SU-DHL-6 (cell line): ENCODE results near the gene DMRT1.

ENCODE experiments used
- H2AFZ ChIP-seq: fragments of 200-600 bp; sonication (generic); 2 replicates; pipeline ENCODE4 v1.6.1; 2014; ENCODE audit warnings: low read depth, mild to moderate bottlenecking, moderate library complexity, mixed read lengths, antibody characterized with exemption, low read length; ENCODE audit not compliant: severe bottlenecking
- H3F3A ChIP-seq: fragments of 200-600 bp; shearing (Covaris generic); 2 replicates; pipeline ENCODE4 v1.6.0; 2016; ENCODE audit warnings: antibody characterized with exemption, mild to moderate bottlenecking; ENCODE audit not compliant: insufficient read depth
- H3K27ac ChIP-seq: fragments of 200-600 bp; sonication (generic); 2 replicates; pipeline ENCODE4 v1.5.1; 2016; ENCODE audit warnings: low read depth, mild to moderate bottlenecking, low read length, moderate library complexity, mixed read lengths
- H3K27me3 ChIP-seq: fragments of 200-600 bp; sonication (generic), shearing (Covaris generic); 2 replicates; pipeline ENCODE4 v1.6.0; 2014; ENCODE audit warnings: mild to moderate bottlenecking, low read length
- H3K36me3 ChIP-seq: fragments of 200-600 bp; sonication (generic); 2 replicates; pipeline ENCODE4 v1.6.1; 2014; ENCODE audit warnings: mild to moderate bottlenecking, low read length, mixed read lengths
- H3K4me2 ChIP-seq: fragments of 300-600, 200-600 bp; shearing (Covaris generic), sonication (generic); 2 replicates; pipeline ENCODE4 v1.6.0; 2014; ENCODE audit warnings: low read length, low read depth, mild to moderate bottlenecking; ENCODE audit not compliant: poor library complexity, severe bottlenecking
- H3K4me3 ChIP-seq: fragments of 200-600 bp; sonication (generic); 2 replicates; pipeline ENCODE4 v1.5.1; 2014; ENCODE audit warnings: antibody characterized with exemption, low read length, mild to moderate bottlenecking, mixed read lengths; ENCODE audit not compliant: insufficient read depth, poor library complexity, severe bottlenecking
- H3K79me2 ChIP-seq: fragments of 200-600 bp; sonication (generic); 2 replicates; pipeline ENCODE4 v1.6.1; 2014; ENCODE audit warnings: mild to moderate bottlenecking, low read length, moderate library complexity; ENCODE audit not compliant: insufficient read depth
- H3K9ac ChIP-seq: fragments of 200-600 bp; sonication (generic); 2 replicates; pipeline ENCODE4 v1.7.0; 2014; ENCODE audit warnings: mild to moderate bottlenecking, low read length
- H3K9me2 ChIP-seq: fragments of 200-600 bp; sonication (generic); replicated peaks from 2 replicates; pipeline ENCODE4 v1.6.1; 2014; ENCODE audit warnings: low read length; ENCODE audit not compliant: insufficient read depth
- H3K9me3 ChIP-seq: fragments of 200-600 bp; sonication (generic); 2 replicates; pipeline ENCODE4 v1.6.1; 2014; ENCODE audit warnings: low read length, mixed read lengths; ENCODE audit not compliant: insufficient read depth
- H4K20me1 ChIP-seq: fragments of 200-600 bp; sonication (generic); 2 replicates; pipeline ENCODE4 v1.6.1; 2014; ENCODE audit warnings: low read depth, mild to moderate bottlenecking, antibody characterized with exemption, low read length, moderate library complexity, mixed read lengths
- EZH2phosphoT487 ChIP-seq: fragments of 200-600 bp; sonication (generic), shearing (Covaris generic); conservative IDR thresholded peaks from 2 replicates; pipeline ENCODE4 v1.6.1; 2018; ENCODE audit warnings: mild to moderate bottlenecking, antibody characterized with exemption, low read length, moderate library complexity, mixed read lengths
- TF ChIP-seq, protein P1 (sequence below): fragments of 200-600 bp; sonication (generic); IDR thresholded peaks from one replicate; pipeline ENCODE4 v1.5.1; 2017; ENCODE audit warnings: antibody characterized with exemption, mild to moderate bottlenecking, low read length, moderate library complexity; ENCODE audit not compliant: insufficient read depth, poor library complexity, severe bottlenecking

The DMRT1 gene

GRCh38 chr9:967436-967835 is 125.9 kb downstream of the DMRT1 start:
- Histone ChIP-seq H3K36me3 (no peaks in the 10 kb centered on the region), H3K9me2 (no peaks in the 10 kb centered on the region), H2AFZ (peak overlapping the region; percentile 53), H3K9ac (no peak overlapping the region), H3K9me3 (no peaks in the 10 kb centered on the region), H3K4me2 (peak overlapping the region; percentile 41), H3K4me3 (peak overlapping the region; percentile 4), H3F3A (no peaks in the 10 kb centered on the region), H3K79me2 (no peaks in the 10 kb centered on the region), H3K27ac (no peak overlapping the region), H3K27me3 (no peaks in the 10 kb centered on the region), H4K20me1 (no peaks in the 10 kb centered on the region)
- TF ChIP-seq EZH2phosphoT487, result no peak
- TF ChIP-seq, protein P1, sequence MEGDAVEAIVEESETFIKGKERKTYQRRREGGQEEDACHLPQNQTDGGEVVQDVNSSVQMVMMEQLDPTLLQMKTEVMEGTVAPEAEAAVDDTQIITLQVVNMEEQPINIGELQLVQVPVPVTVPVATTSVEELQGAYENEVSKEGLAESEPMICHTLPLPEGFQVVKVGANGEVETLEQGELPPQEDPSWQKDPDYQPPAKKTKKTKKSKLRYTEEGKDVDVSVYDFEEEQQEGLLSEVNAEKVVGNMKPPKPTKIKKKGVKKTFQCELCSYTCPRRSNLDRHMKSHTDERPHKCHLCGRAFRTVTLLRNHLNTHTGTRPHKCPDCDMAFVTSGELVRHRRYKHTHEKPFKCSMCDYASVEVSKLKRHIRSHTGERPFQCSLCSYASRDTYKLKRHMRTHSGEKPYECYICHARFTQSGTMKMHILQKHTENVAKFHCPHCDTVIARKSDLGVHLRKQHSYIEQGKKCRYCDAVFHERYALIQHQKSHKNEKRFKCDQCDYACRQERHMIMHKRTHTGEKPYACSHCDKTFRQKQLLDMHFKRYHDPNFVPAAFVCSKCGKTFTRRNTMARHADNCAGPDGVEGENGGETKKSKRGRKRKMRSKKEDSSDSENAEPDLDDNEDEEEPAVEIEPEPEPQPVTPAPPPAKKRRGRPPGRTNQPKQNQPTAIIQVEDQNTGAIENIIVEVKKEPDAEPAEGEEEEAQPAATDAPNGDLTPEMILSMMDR, result no peak

- H3K9me2 ChIP-seq, result no peaks in the 10 kb centered on the region
- H3K27me3 ChIP-seq, result no peaks in the 10 kb centered on the region
- TF ChIP-seq EZH2phosphoT487, result no peak
- TF ChIP-seq, protein P1, result no peak
- no peak overlapping the region for H3K27ac ChIP-seq
- H2AFZ ChIP-seq, result peak overlapping the region; percentile 53
- no peaks in the 10 kb centered on the region for H3K9me3 ChIP-seq
- no peaks in the 10 kb centered on the region for H3K36me3 ChIP-seq
- no peaks in the 10 kb centered on the region for H3F3A ChIP-seq
- no peaks in the 10 kb centered on the region for H3K79me2 ChIP-seq
- H4K20me1 ChIP-seq, result no peaks in the 10 kb centered on the region
- H3K4me2 ChIP-seq, result peak overlapping the region; percentile 41
- H3K9ac ChIP-seq, result no peak overlapping the region
- peak overlapping the region; percentile 4 for H3K4me3 ChIP-seq
These were observed 126.6 kb downstream of the DMRT1 start for GRCh38 chr9:967903-968641.

- H3K79me2 ChIP-seq, result no peaks in the 10 kb centered on the region
- H3K4me3 ChIP-seq, result no peak overlapping the region
- TF ChIP-seq, protein P1, result no peak
- TF ChIP-seq EZH2phosphoT487, result no peak
- H3K27ac ChIP-seq, result no peak overlapping the region
- H3K27me3 ChIP-seq, result no peaks in the 10 kb centered on the region
- no peaks in the 10 kb centered on the region for H3K9me2 ChIP-seq
- H4K20me1 ChIP-seq, result no peaks in the 10 kb centered on the region
- H3K4me2 ChIP-seq, result no peak overlapping the region
- H3K9me3 ChIP-seq, result no peaks in the 10 kb centered on the region
- H2AFZ ChIP-seq, result no peak overlapping the region
- H3K36me3 ChIP-seq, result no peaks in the 10 kb centered on the region
- H3K9ac ChIP-seq, result no peak overlapping the region
- H3F3A ChIP-seq, result no peaks in the 10 kb centered on the region
These were observed 128.0 kb downstream of the DMRT1 start for GRCh38 chr9:969310-970150.
